ENCODE measurements around the gene LIMS1. TPM values are rescaled to one million over a fixed set of nuclear protein-coding genes. Genes with fewer than 3 reads are reported as not detected.

LIMS1 gene
- total RNA-seq, 1 donor from 2014 or later = 85.5 TPM

DNA sequence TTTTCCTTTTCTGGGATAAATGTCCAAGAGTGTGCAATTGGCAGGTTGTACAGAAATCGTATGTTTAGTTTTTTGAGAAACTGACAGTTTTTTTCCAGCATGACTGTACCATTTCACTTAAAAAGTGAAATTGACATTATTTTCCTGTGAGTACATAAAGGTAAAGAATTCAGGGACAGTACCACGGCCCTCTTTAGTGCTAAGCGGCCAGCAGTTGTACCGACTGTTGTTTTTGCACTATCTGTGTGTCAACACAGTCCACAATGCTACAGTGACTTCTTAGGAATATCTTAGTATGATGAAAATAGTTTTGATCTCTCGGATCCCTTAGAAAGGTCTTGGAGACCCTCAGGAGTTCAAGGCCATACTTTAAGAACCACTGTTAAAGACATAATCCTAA, 2.6 kb downstream of the LIMS1 start:
- TF ChIP-seq, protein P1, sequence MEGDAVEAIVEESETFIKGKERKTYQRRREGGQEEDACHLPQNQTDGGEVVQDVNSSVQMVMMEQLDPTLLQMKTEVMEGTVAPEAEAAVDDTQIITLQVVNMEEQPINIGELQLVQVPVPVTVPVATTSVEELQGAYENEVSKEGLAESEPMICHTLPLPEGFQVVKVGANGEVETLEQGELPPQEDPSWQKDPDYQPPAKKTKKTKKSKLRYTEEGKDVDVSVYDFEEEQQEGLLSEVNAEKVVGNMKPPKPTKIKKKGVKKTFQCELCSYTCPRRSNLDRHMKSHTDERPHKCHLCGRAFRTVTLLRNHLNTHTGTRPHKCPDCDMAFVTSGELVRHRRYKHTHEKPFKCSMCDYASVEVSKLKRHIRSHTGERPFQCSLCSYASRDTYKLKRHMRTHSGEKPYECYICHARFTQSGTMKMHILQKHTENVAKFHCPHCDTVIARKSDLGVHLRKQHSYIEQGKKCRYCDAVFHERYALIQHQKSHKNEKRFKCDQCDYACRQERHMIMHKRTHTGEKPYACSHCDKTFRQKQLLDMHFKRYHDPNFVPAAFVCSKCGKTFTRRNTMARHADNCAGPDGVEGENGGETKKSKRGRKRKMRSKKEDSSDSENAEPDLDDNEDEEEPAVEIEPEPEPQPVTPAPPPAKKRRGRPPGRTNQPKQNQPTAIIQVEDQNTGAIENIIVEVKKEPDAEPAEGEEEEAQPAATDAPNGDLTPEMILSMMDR (IDR thresholded peaks at IDR 0.05) = no peak
- no peak overlapping the region for H3K27ac ChIP-seq
- no peaks in the 10 kb centered on the region for H3K9me3 ChIP-seq
- ATAC-seq (no peak), DNase-seq (no peak)
- intact Hi-C loops (cut with DNase I) = no loop called here
- no peaks in the 10 kb centered on the region for H3K27me3 ChIP-seq (ENCODE audit: low read depth)
- peaks cover 31% of the 10 kb centered on the region for H3K4me1 ChIP-seq
- no peaks in the 10 kb centered on the region for H3K36me3 ChIP-seq
- no peak overlapping the region for H3K4me3 ChIP-seq

DNA sequence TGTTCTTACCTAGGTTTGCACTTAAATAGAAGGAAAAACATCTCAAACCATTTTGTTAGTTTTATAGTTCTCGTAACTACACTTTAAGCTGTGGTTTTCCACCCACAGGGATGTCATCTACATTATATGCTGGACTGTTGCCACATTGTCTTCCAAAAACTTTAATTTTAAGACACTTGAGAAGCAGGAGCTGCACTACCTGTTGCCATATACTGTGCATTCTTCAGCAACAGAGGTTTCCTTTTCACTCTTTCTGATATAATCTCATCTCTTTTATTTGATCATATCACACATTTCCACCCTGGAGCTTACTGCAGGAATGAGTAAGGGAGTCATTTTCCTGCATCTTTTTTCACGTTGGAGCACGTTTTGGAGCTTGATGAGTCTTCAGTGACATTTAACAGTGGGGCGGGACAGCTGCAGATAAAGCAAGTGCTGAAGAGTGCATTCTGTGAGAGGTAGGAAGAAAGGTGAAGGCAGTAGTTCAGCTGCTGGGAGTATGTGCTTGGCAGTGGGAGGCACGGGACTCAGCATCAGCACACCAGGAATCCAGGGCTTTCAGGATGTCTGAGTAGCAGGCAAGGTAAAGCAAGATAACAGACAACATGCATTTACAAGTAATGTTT, 3.8 kb downstream of the LIMS1 start:
- DNase-seq (no peak), ATAC-seq (no peak)
- TF ChIP-seq, protein P1 (IDR thresholded peaks at IDR 0.05) = no peak
- peaks cover 34% of the 10 kb centered on the region for H3K4me1 ChIP-seq
- no peaks in the 10 kb centered on the region for H3K36me3 ChIP-seq
- H3K27ac ChIP-seq = no peak overlapping the region
- H3K27me3 ChIP-seq (ENCODE audit: low read depth) = no peaks in the 10 kb centered on the region
- no peaks in the 10 kb centered on the region for H3K9me3 ChIP-seq
- H3K4me3 ChIP-seq = no peak overlapping the region
- intact Hi-C loops (cut with DNase I) = no loop called here

DNA sequence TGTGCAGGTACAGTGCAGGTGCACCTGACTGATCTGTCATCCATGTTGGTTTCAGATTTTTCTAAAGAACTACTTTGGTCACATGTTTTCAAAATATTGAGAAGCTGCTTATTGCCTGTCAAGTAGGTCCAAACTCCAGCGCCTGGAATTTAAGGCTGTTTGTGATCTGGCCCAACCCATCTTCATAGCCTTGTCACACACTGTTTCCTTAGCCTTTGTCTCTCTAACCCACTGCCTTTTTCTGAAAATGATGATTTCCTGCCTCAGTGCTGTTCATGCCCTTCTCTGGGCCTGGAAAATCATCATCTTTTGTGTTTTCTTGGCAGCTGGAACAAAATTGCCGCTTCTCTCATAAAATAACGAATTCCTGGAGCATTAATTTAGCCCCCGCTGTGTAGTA, 7.2 kb downstream of the LIMS1 start:
- H3K4me1 ChIP-seq = peaks cover 17% of the 10 kb centered on the region
- no peak overlapping the region for H3K27ac ChIP-seq
- ATAC-seq (no peak), DNase-seq (no peak)
- TF ChIP-seq, protein P1 (IDR thresholded peaks at IDR 0.05) = no peak
- H3K27me3 ChIP-seq (ENCODE audit: low read depth) = no peaks in the 10 kb centered on the region
- H3K9me3 ChIP-seq = no peaks in the 10 kb centered on the region
- H3K4me3 ChIP-seq = no peak overlapping the region
- no peaks in the 10 kb centered on the region for H3K36me3 ChIP-seq
- intact Hi-C loops (cut with DNase I) = no loop called here

DNA sequence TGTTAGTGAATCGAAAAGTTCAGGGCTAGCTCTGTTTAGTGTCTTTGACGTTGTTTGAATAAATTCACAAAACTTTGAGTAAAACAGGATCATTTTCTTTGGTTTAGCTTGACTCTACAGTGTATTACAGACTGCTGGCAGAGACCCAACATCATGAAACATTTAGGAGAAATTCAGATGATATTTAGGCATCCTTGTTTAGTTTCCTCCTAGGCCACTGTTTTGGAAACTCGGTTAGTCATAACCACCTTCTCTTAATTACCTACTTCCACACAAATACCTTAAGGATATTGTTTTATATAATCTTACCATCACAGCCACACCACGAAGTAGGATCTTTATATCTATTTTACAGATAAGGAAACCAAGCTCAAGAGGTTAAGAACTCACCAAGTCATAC, 7.8 kb downstream of the LIMS1 start:
- H3K4me3 ChIP-seq = no peak overlapping the region
- intact Hi-C loops (cut with DNase I) = no loop called here
- no peak for DNase-seq
- H3K36me3 ChIP-seq = no peaks in the 10 kb centered on the region
- H3K27ac ChIP-seq = no peak overlapping the region
- no peaks in the 10 kb centered on the region for H3K9me3 ChIP-seq
- H3K27me3 ChIP-seq (ENCODE audit: low read depth) = no peaks in the 10 kb centered on the region
- H3K4me1 ChIP-seq = peaks cover 17% of the 10 kb centered on the region
- ATAC-seq = no peak
- TF ChIP-seq, protein P1 (IDR thresholded peaks at IDR 0.05) = no peak

DNA sequence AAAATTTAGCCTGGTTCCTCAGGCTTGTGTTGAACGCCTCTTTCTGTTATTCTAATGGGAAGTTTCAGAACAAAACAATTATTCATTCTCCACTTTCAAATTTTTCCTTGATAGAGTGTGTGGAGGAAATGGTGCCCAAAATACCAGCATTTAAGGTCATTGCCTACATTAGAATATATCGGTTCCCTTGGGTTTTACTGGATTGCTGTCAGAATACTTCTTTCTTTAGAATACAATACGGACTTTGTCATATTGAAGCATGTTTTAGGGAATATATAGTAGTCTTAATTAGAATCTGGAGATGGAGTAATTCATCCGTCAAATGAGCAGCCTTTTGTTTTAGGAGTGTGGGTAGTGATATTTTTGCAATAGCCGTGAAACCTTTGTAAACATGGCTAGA, 13.3 kb downstream of the LIMS1 start:
- H3K27ac ChIP-seq = no peak overlapping the region
- DNase-seq (no peak), ATAC-seq (no peak)
- H3K4me1 ChIP-seq = peaks cover 1% of the 10 kb centered on the region
- H3K36me3 ChIP-seq = no peaks in the 10 kb centered on the region
- no peaks in the 10 kb centered on the region for H3K27me3 ChIP-seq (ENCODE audit: low read depth)
- TF ChIP-seq, protein P1 (IDR thresholded peaks at IDR 0.05) = no peak
- intact Hi-C loops (cut with DNase I) = no loop called here
- no peak overlapping the region for H3K4me3 ChIP-seq
- H3K9me3 ChIP-seq = no peaks in the 10 kb centered on the region

All from lower lobe of right lung (tissue), 2 donors.